ENCODE data around the gene CHRNA4.

GRCh38 chr20:63357921-63358905, 2.9 kb downstream of the CHRNA4 start:
- TF ChIP-seq CTCF (IDR thresholded peaks at IDR 0.05; ENCODE audit: low read depth, low read length) (no peak), MYC (IDR thresholded peaks at IDR 0.05; ENCODE audit: low read depth, low read length) (no peak)
